ENCODE data around the gene ANGPTL2. TPM values are rescaled to one million over a fixed set of nuclear protein-coding genes. Genes with fewer than 3 reads are reported as not detected.
"Not testable (repeated sequence)": the region's sequence is repeated elsewhere in the genome, so short reads cannot be mapped to it uniquely, and the experiment has no call there.

The ANGPTL2 gene
- total RNA-seq, 2 donors from 2014 or later: 0.10 TPM; not detected in 1

- Mint-ChIP-seq H3K27ac (no peak overlapping the region), H3K4me1 (peaks cover 13% of the 10 kb centered on the region), H3K27me3 (no peaks in the 10 kb centered on the region), H3K36me3 (ENCODE audit: low read depth) (no peaks in the 10 kb centered on the region), H3K4me3 (no peak overlapping the region)
- H3K9me3 ChIP-seq (ENCODE audit: control insufficient read depth, low read length, poor library complexity, severe bottlenecking): no peaks in the 10 kb centered on the region
- DNase-seq (no peak), ATAC-seq (no peak)
These were observed 26.6 kb upstream of the ANGPTL2 start for GRCh38 chr9:127149010-127149409.

GRCh38 chr9:127148014-127148413 is 25.6 kb upstream of the ANGPTL2 start:
- Mint-ChIP-seq H3K4me1 (peaks cover 11% of the 10 kb centered on the region), H3K4me3 (no peak overlapping the region), H3K27me3 (no peaks in the 10 kb centered on the region), H3K27ac (no peak overlapping the region), H3K36me3 (ENCODE audit: low read depth) (no peaks in the 10 kb centered on the region)
- H3K9me3 ChIP-seq (ENCODE audit: control insufficient read depth, low read length, poor library complexity, severe bottlenecking): no peaks in the 10 kb centered on the region
- ATAC-seq (no peak), DNase-seq (no peak)

GRCh38 chr9:127147251-127147650 is 24.8 kb upstream of the ANGPTL2 start:
- H3K9me3 ChIP-seq (ENCODE audit: control insufficient read depth, low read length, poor library complexity, severe bottlenecking): no peaks in the 10 kb centered on the region
- Mint-ChIP-seq H3K4me1 (peaks cover 11% of the 10 kb centered on the region), H3K36me3 (ENCODE audit: low read depth) (no peaks in the 10 kb centered on the region), H3K27ac (no peak overlapping the region), H3K27me3 (no peaks in the 10 kb centered on the region), H3K4me3 (no peak overlapping the region)
- ATAC-seq (no peak), DNase-seq (no peak)

- H3K36me3 Mint-ChIP-seq (ENCODE audit: low read depth); H3K9me3 ChIP-seq (ENCODE audit: control insufficient read depth, low read length, poor library complexity, severe bottlenecking); H3K27ac Mint-ChIP-seq; H3K4me3 Mint-ChIP-seq; H3K27me3 Mint-ChIP-seq; DNase-seq; ATAC-seq: not testable (repeated sequence)
- H3K4me1 Mint-ChIP-seq: peaks cover 14% of the 10 kb centered on the region
These were observed 24.4 kb upstream of the ANGPTL2 start for GRCh38 chr9:127146841-127147240.

GRCh38 chr9:127144670-127145445 is 22.4 kb upstream of the ANGPTL2 start:
- Mint-ChIP-seq H3K36me3 (ENCODE audit: low read depth) (no peaks in the 10 kb centered on the region), H3K4me3 (no peak overlapping the region), H3K27ac (no peak overlapping the region), H3K27me3 (no peaks in the 10 kb centered on the region), H3K4me1 (peaks cover 6% of the 10 kb centered on the region)
- no peaks in the 10 kb centered on the region for H3K9me3 ChIP-seq (ENCODE audit: control insufficient read depth, low read length, poor library complexity, severe bottlenecking)
- no peak for DNase-seq
- ATAC-seq: no peak

DNA sequence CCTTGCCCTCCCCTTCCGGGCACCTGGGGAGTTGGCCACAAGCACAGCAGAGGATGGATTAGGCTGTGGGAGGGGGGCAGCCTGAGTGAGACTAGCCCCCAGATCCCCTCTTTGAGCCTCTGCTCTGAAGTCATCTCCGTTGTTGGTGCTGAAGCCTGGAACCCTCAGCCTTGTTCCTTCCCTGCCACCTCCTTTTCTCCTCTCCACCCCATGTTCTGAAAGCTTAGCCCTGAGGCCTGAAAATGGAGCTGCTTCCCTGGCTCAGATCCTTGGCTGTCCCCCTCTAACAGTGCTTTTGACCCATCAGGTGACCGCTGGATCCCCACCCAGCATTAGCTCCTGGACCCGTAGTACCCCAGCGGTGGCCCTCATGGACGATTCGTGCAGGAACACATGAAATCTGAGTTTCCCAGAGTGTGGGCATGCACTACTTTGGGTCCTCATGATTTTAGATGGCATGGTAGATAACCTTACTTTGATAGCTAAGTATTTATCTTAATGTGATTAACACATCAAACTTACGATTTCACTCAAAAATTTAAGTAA is 21.6 kb upstream of the ANGPTL2 start:
- H3K4me3 Mint-ChIP-seq: no peak overlapping the region
- no peak for ATAC-seq
- H3K27me3 Mint-ChIP-seq: no peaks in the 10 kb centered on the region

GRCh38 chr9:127142931-127143464 is 20.6 kb upstream of the ANGPTL2 start:
- Mint-ChIP-seq H3K4me1 (peaks cover 7% of the 10 kb centered on the region), H3K27ac (no peak overlapping the region), H3K4me3 (no peak overlapping the region), H3K27me3 (no peaks in the 10 kb centered on the region), H3K36me3 (ENCODE audit: low read depth) (no peaks in the 10 kb centered on the region)
- ATAC-seq: no peak
- DNase-seq: no peak
- no peaks in the 10 kb centered on the region for H3K9me3 ChIP-seq (ENCODE audit: control insufficient read depth, low read length, poor library complexity, severe bottlenecking)

More for the DNA sequence above, 21.6 kb upstream of the ANGPTL2 start:
- H3K4me1 Mint-ChIP-seq: peaks cover 6% of the 10 kb centered on the region
- no peaks in the 10 kb centered on the region for H3K36me3 Mint-ChIP-seq (ENCODE audit: low read depth)
- H3K27ac Mint-ChIP-seq: no peak overlapping the region
- no peak for DNase-seq
- H3K9me3 ChIP-seq (ENCODE audit: control insufficient read depth, low read length, poor library complexity, severe bottlenecking): no peaks in the 10 kb centered on the region

DNA sequence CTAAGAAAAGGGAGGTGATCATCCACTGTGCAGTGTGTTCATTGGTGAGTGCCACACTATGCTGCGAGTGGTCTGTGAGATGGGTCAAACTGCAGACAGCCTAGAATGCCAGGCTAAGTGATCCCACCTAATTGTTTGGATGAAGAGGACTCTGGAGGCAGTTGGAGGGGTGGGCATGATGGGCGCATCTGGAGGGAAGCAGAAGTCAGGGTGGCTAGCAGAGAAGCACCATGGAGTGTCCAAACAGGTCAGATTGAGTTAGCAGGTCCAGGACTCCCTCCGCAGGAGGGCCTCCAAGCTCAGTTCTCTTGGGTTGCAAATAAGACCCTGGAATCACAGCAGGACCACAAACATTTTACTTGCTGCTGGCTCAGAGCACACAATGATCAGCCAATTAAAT is 19.9 kb upstream of the ANGPTL2 start:
- Mint-ChIP-seq H3K27me3 (no peaks in the 10 kb centered on the region), H3K36me3 (ENCODE audit: low read depth) (no peaks in the 10 kb centered on the region), H3K27ac (no peak overlapping the region), H3K4me3 (no peak overlapping the region), H3K4me1 (peaks cover 8% of the 10 kb centered on the region)
- DNase-seq (no peak), ATAC-seq (no peak)
- no peaks in the 10 kb centered on the region for H3K9me3 ChIP-seq (ENCODE audit: control insufficient read depth, low read length, poor library complexity, severe bottlenecking)

DNA sequence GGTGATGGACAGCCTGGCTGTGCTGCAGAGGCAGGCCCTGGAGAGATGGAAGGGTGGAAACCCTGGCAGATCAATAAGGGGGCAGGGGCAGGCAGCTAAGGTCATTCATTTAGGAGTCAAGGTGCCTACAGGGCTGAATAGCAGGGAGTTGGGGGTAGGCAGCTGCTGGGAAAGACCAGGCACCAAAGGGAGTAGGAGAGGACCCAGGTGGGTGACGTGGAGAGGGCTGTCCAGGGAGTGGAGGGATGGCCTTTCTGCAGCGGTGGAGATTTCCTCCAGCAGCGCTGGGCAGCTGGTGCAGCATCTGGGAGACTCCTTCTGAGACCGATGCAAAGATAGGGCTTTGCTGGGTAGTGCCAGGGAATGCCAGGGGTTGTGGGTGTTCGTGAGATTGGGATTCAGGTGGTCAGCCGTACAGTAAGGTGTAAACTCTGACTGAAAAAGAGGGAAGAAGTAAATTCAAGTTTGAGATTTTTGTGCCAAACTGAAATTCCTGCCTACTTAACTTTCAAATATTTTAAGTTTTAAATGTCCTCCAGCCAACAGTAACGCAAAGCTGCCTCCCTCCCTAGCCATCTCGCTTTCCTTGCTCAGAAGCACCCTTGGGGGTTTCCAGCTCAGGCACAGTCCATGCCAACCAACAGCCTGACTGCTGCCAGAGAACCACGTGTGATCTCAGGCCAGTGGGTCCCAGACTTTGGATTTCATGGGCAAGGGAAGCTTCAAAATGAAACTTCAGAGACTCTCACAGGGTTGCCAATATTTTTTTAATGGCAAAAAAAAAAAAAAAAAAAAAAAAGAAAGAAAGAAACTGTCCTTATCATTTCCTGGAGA is 18.6 kb upstream of the ANGPTL2 start:
- no peak for ATAC-seq
- H3K9me3 ChIP-seq (ENCODE audit: control insufficient read depth, low read length, poor library complexity, severe bottlenecking): no peaks in the 10 kb centered on the region
- no peaks in the 10 kb centered on the region for H3K36me3 Mint-ChIP-seq (ENCODE audit: low read depth)
- peaks cover 8% of the 10 kb centered on the region for H3K4me1 Mint-ChIP-seq
- no peaks in the 10 kb centered on the region for H3K27me3 Mint-ChIP-seq
- DNase-seq: no peak
- H3K27ac Mint-ChIP-seq: peak overlapping the region; percentile 11
- no peak overlapping the region for H3K4me3 Mint-ChIP-seq

DNA sequence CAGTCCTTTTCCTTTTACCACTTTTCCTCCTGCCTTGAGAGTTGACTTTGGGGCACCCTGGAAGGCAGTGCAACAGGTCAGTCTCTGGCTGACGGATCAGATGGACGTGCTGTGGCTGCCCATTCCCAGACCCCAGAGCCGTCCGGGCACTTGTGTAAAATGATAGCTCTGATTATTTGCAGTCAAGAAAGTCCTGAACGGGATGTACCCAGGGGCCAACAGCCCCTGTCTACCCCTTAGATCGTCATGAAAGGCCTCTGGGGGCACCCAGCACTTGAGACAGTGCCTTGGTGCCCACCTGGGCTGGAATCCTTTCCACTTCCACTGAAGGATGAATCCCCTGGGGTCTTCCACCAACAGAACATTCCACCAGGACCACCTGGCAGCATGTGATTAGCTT is 17.7 kb upstream of the ANGPTL2 start:
- ATAC-seq (no peak), DNase-seq (no peak)
- Mint-ChIP-seq H3K36me3 (ENCODE audit: low read depth) (no peaks in the 10 kb centered on the region), H3K4me3 (no peak overlapping the region), H3K27ac (peak overlapping the region; percentile 11), H3K27me3 (no peaks in the 10 kb centered on the region), H3K4me1 (peaks cover 8% of the 10 kb centered on the region)
- no peaks in the 10 kb centered on the region for H3K9me3 ChIP-seq (ENCODE audit: control insufficient read depth, low read length, poor library complexity, severe bottlenecking)

GRCh38 chr9:127139775-127140174 is 17.3 kb upstream of the ANGPTL2 start:
- H3K36me3 Mint-ChIP-seq (ENCODE audit: low read depth): no peaks in the 10 kb centered on the region
- no peak overlapping the region for H3K27ac Mint-ChIP-seq
- H3K4me1 Mint-ChIP-seq: peaks cover 8% of the 10 kb centered on the region
- no peak overlapping the region for H3K4me3 Mint-ChIP-seq
- DNase-seq: no peak
- no peaks in the 10 kb centered on the region for H3K9me3 ChIP-seq (ENCODE audit: control insufficient read depth, low read length, poor library complexity, severe bottlenecking)
- ATAC-seq: no peak
- no peaks in the 10 kb centered on the region for H3K27me3 Mint-ChIP-seq

GRCh38 chr9:127139071-127139731 is 16.8 kb upstream of the ANGPTL2 start:
- H3K4me3 Mint-ChIP-seq: no peak overlapping the region

GRCh38 chr9:127138444-127138843 is 16.0 kb upstream of the ANGPTL2 start:
- no peaks in the 10 kb centered on the region for H3K27me3 Mint-ChIP-seq
- no peak overlapping the region for H3K27ac Mint-ChIP-seq
- no peaks in the 10 kb centered on the region for H3K9me3 ChIP-seq (ENCODE audit: control insufficient read depth, low read length, poor library complexity, severe bottlenecking)
- DNase-seq (no peak), ATAC-seq (no peak)
- H3K4me1 Mint-ChIP-seq: peaks cover 7% of the 10 kb centered on the region
- H3K36me3 Mint-ChIP-seq (ENCODE audit: low read depth): no peaks in the 10 kb centered on the region
- no peak overlapping the region for H3K4me3 Mint-ChIP-seq

More at GRCh38 chr9:127139071-127139731, 16.8 kb upstream of the ANGPTL2 start:
- H3K27me3 Mint-ChIP-seq: no peaks in the 10 kb centered on the region
- no peaks in the 10 kb centered on the region for H3K9me3 ChIP-seq (ENCODE audit: control insufficient read depth, low read length, poor library complexity, severe bottlenecking)
- ATAC-seq (no peak), DNase-seq (no peak)
- H3K4me1 Mint-ChIP-seq: peaks cover 8% of the 10 kb centered on the region
- no peak overlapping the region for H3K27ac Mint-ChIP-seq
- no peaks in the 10 kb centered on the region for H3K36me3 Mint-ChIP-seq (ENCODE audit: low read depth)

All from T-helper 17 cell (primary cell).